HepG2 (cell line): ENCODE measurements around the gene FBXL13. TPM values are rescaled to one million over a fixed set of nuclear protein-coding genes. Genes with fewer than 3 reads are reported as not detected.

Experiments used
- ASH2L ChIP-seq: fragments of 300-600, 200-600 bp; sonication (generic); IDR thresholded peaks from 2 replicates; pipeline ENCODE4 v1.7.0; 2017; ENCODE audit warnings: low read depth, mild to moderate bottlenecking, moderate library complexity, mixed read lengths, low read length; ENCODE audit not compliant: insufficient read length
- FOXA1 ChIP-seq, 2 experiments: fragments of 450-650 bp in 1 of 2; sonication (generic) in 1 of 2; formaldehyde crosslinking in 1 of 2; IDR thresholded peaks; 2 replicates each; pipeline versions ENCODE4 v1.4.0 to v1.6.1; 2016 to 2020; ENCODE audit warnings: missing genetic modification reagents in 1 of 2
- HMGXB3 ChIP-seq: sonication (generic); formaldehyde crosslinking; IDR thresholded peaks from 2 replicates; pipeline ENCODE4 v1.4.0; 2020; ENCODE audit warnings: missing genetic modification reagents, borderline replicate concordance
- KAT8 ChIP-seq: IDR thresholded peaks from 2 replicates; pipeline ENCODE4 v1.6.1; 2016; ENCODE audit warnings: missing genetic modification reagents, missing compliant biosample characterization
- KMT2B ChIP-seq: IDR thresholded peaks from 2 replicates; pipeline ENCODE4 v1.6.1; 2016; ENCODE audit warnings: missing genetic modification reagents, missing compliant biosample characterization
- LCORL ChIP-seq, 2 experiments: fragments of 450-650 bp in 1 of 2; sonication (generic) in 1 of 2; formaldehyde crosslinking in 1 of 2; IDR thresholded peaks; 2 replicates each; pipeline versions ENCODE4 v1.5.0 to v1.6.1; 2017 to 2020; ENCODE audit warnings: antibody characterized with exemption in 1 of 2, missing genetic modification reagents in 1 of 2
- TOE1 ChIP-seq: sonication (generic); formaldehyde crosslinking; IDR thresholded peaks from 2 replicates; pipeline ENCODE4 v1.4.0; 2020; ENCODE audit warnings: mild to moderate bottlenecking, missing genetic modification reagents
- ZNF225 ChIP-seq: sonication (generic); formaldehyde crosslinking; IDR thresholded peaks from 2 replicates; pipeline ENCODE4 v1.4.0; 2020; ENCODE audit warnings: mild to moderate bottlenecking, missing genetic modification reagents
- ZSCAN12 ChIP-seq: sonication (generic); formaldehyde crosslinking; IDR thresholded peaks from 2 replicates; pipeline ENCODE4 v1.9.0; 2021; ENCODE audit warnings: mild to moderate bottlenecking, missing genetic modification reagents
- ZSCAN9 ChIP-seq: IDR thresholded peaks from 2 replicates; pipeline ENCODE4 v1.6.1; 2016; ENCODE audit warnings: borderline replicate concordance
- polyA plus RNA-seq, 8 experiments: library from polyadenylated mRNA; depleted of rRNA in 3 of 8; stranded (reverse) in 7 of 8; unstranded in 1 of 8; fragments of >200 nt; fragmentation: Illumina TruSeq in 4 of 8; extraction: Trizol in 4 of 8; gene quantifications; 2 replicates each; pipeline versions ENCODE4 v1.2.1 to v1.2.3, GENCODE V29; 2011 to 2016; ENCODE audit warnings: low read depth in 4 of 8, missing spikeins in 1 of 8, mixed read lengths in 1 of 8; ENCODE audit not compliant: insufficient read depth in 1 of 8
- total RNA-seq, 5 experiments: library from RNA; depleted of rRNA; stranded (reverse); fragments of >200 nt; fragmentation: Illumina TruSeq; extraction: Trizol; gene quantifications; 2 replicates each; pipeline ENCODE4 v1.2.3, GENCODE V29; 2016; ENCODE audit warnings: low read depth in 1 of 5
- TF ChIP-seq, protein P1 (sequence below): sonication (generic); formaldehyde crosslinking; IDR thresholded peaks from 2 replicates; pipeline ENCODE4 v1.4.0; 2020; ENCODE audit warnings: mild to moderate bottlenecking, missing genetic modification reagents
- TF ChIP-seq, protein P2 (sequence below): sonication (generic); formaldehyde crosslinking; IDR thresholded peaks from 2 replicates; pipeline ENCODE4 v1.4.0; 2020; ENCODE audit warnings: missing genetic modification reagents

The FBXL13 gene
- total and polyA plus RNA-seq, 2 of the 13 experiments (the other 11 are each of a cell fraction or from before 2014, with no cell fraction given): 0.24 to 0.77 TPM

DNA sequence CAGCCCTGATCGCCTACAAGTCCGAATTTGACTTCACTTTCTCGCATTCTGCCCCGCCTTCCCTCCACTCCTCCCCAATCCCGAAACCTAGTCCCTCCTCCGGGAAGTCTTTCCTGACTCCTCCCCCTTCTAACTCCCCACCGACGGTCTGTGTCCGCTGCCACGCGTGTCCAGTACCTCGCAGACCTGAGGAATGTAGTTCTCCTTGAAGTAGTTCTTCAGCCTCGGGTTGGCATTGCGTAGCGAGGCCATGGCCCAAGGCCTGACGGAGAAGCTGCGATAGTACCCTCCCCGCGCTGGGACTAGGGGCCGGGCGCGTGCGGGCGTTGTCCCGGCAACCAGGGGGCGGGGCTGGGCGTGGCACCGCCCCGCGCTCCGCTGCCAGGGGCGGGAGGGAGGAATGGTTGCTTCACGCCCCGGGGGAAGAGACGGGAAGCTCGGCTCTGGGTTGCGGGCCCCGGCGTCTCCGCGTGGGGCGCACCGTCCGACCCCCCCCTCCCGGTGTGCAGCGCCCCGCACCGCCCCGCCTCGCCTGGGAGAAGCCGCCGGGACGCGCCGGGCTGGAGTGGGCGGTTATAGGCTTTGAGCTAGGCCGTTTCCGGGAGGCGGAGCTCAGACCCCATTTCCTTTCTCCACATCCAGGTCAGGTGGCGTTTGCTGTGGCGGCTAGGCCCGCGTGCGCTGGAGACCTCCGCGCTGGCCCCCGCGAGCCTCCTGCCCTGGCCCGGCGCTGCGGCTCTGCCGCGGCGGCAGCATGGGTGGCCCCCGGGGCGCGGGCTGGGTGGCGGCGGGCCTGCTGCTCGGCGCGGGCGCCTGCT, at the start of gene FBXL13, which contains the start of gene ARMC10 (continued):
- peak; percentile 35; the same call in 1 of the 2 replicates for TF ChIP-seq ZNF225 (CRISPR knock-in tag)
- TF ChIP-seq, protein P1, sequence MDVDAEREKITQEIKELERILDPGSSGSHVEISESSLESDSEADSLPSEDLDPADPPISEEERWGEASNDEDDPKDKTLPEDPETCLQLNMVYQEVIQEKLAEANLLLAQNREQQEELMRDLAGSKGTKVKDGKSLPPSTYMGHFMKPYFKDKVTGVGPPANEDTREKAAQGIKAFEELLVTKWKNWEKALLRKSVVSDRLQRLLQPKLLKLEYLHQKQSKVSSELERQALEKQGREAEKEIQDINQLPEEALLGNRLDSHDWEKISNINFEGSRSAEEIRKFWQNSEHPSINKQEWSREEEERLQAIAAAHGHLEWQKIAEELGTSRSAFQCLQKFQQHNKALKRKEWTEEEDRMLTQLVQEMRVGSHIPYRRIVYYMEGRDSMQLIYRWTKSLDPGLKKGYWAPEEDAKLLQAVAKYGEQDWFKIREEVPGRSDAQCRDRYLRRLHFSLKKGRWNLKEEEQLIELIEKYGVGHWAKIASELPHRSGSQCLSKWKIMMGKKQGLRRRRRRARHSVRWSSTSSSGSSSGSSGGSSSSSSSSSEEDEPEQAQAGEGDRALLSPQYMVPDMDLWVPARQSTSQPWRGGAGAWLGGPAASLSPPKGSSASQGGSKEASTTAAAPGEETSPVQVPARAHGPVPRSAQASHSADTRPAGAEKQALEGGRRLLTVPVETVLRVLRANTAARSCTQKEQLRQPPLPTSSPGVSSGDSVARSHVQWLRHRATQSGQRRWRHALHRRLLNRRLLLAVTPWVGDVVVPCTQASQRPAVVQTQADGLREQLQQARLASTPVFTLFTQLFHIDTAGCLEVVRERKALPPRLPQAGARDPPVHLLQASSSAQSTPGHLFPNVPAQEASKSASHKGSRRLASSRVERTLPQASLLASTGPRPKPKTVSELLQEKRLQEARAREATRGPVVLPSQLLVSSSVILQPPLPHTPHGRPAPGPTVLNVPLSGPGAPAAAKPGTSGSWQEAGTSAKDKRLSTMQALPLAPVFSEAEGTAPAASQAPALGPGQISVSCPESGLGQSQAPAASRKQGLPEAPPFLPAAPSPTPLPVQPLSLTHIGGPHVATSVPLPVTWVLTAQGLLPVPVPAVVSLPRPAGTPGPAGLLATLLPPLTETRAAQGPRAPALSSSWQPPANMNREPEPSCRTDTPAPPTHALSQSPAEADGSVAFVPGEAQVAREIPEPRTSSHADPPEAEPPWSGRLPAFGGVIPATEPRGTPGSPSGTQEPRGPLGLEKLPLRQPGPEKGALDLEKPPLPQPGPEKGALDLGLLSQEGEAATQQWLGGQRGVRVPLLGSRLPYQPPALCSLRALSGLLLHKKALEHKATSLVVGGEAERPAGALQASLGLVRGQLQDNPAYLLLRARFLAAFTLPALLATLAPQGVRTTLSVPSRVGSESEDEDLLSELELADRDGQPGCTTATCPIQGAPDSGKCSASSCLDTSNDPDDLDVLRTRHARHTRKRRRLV (CRISPR knock-in tag): no peak
- TF ChIP-seq LCORL (IDR thresholded peaks at IDR 0.05): no peak
- peak; percentile 85 for TF ChIP-seq LCORL (CRISPR knock-in tag; IDR thresholded peaks at IDR 0.05)
- TF ChIP-seq ASH2L: peak; percentile 85
- TF ChIP-seq, protein P2, sequence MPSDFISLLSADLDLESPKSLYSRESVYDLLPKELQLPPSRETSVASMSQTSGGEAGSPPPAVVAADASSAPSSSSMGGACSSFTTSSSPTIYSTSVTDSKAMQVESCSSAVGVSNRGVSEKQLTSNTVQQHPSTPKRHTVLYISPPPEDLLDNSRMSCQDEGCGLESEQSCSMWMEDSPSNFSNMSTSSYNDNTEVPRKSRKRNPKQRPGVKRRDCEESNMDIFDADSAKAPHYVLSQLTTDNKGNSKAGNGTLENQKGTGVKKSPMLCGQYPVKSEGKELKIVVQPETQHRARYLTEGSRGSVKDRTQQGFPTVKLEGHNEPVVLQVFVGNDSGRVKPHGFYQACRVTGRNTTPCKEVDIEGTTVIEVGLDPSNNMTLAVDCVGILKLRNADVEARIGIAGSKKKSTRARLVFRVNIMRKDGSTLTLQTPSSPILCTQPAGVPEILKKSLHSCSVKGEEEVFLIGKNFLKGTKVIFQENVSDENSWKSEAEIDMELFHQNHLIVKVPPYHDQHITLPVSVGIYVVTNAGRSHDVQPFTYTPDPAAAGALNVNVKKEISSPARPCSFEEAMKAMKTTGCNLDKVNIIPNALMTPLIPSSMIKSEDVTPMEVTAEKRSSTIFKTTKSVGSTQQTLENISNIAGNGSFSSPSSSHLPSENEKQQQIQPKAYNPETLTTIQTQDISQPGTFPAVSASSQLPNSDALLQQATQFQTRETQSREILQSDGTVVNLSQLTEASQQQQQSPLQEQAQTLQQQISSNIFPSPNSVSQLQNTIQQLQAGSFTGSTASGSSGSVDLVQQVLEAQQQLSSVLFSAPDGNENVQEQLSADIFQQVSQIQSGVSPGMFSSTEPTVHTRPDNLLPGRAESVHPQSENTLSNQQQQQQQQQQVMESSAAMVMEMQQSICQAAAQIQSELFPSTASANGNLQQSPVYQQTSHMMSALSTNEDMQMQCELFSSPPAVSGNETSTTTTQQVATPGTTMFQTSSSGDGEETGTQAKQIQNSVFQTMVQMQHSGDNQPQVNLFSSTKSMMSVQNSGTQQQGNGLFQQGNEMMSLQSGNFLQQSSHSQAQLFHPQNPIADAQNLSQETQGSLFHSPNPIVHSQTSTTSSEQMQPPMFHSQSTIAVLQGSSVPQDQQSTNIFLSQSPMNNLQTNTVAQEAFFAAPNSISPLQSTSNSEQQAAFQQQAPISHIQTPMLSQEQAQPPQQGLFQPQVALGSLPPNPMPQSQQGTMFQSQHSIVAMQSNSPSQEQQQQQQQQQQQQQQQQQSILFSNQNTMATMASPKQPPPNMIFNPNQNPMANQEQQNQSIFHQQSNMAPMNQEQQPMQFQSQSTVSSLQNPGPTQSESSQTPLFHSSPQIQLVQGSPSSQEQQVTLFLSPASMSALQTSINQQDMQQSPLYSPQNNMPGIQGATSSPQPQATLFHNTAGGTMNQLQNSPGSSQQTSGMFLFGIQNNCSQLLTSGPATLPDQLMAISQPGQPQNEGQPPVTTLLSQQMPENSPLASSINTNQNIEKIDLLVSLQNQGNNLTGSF (CRISPR knock-in tag): no peak
- peak; percentile 65; the same call in 1 of the 2 replicates for TF ChIP-seq KAT8
- 0 out of 2 replicates have a peak, but pooled peaks have one; percentile 9 for TF ChIP-seq ZSCAN9
- TF ChIP-seq HMGXB3 (CRISPR knock-in tag): no peak
- no peak for TF ChIP-seq TOE1 (CRISPR knock-in tag)
- TF ChIP-seq FOXA1 (IDR thresholded peaks at IDR 0.05): no peak
- TF ChIP-seq FOXA1 (CRISPR knock-in tag; IDR thresholded peaks at IDR 0.05): no peak
- 0 out of 2 replicates have a peak, but pooled peaks have one; percentile 25 for TF ChIP-seq KMT2B
- no peak for TF ChIP-seq ZSCAN12 (CRISPR knock-in tag)
